HG02852 (cell line): ENCODE results near the gene ZDHHC4.

Experiments
- ATAC-seq: cut with Tn5 transposase; IDR thresholded peaks from one replicate; pipeline ENCODE4 v1.9.1; 2021; ENCODE audit warnings: mild to moderate bottlenecking, moderate library complexity; ENCODE audit not compliant: unreplicated experiment

Gene ZDHHC4

GRCh38 chr7:6604458-6604857 is 27.2 kb downstream of the ZDHHC4 start:
- no peak for ATAC-seq

GRCh38 chr7:6606866-6607583 is 29.8 kb downstream of the ZDHHC4 start:
- ATAC-seq = no peak

GRCh38 chr7:6607651-6608051 is 30.4 kb downstream of the ZDHHC4 start:
- ATAC-seq = no peak

GRCh38 chr7:6608081-6608480 is 30.8 kb downstream of the ZDHHC4 start:
- ATAC-seq = no peak

GRCh38 chr7:6608794-6609193 is 31.5 kb downstream of the ZDHHC4 start:
- ATAC-seq = no peak

- ATAC-seq = no peak
Observed at GRCh38 chr7:6612819-6613218, 35.6 kb downstream of the ZDHHC4 start.

GRCh38 chr7:6613706-6614105 is 36.5 kb downstream of the ZDHHC4 start:
- no peak for ATAC-seq

- no peak for ATAC-seq
Observed at GRCh38 chr7:6614953-6615722, 37.9 kb downstream of the ZDHHC4 start, which contains the start of gene ZNF853. TSS of gene ZNF853 (plus strand) at chr7:6615610. CDS start at chr7:6616175, 565 bp downstream.

- no peak for ATAC-seq
Observed at GRCh38 chr7:6615723-6616555, 38.7 kb downstream of the ZDHHC4 start.

GRCh38 chr7:6616854-6617643 is 39.8 kb downstream of the ZDHHC4 start:
- ATAC-seq = no peak

GRCh38 chr7:6618621-6619020 is 41.4 kb downstream of the ZDHHC4 start:
- ATAC-seq = no peak

GRCh38 chr7:6619961-6620360 is 42.7 kb downstream of the ZDHHC4 start:
- ATAC-seq = no peak

- no peak for ATAC-seq
Observed at GRCh38 chr7:6621195-6622133, 44.2 kb downstream of the ZDHHC4 start.

GRCh38 chr7:6622134-6622710 is 45.0 kb downstream of the ZDHHC4 start:
- ATAC-seq = no peak

- ATAC-seq = no peak
Observed at GRCh38 chr7:6623589-6624245, 46.5 kb downstream of the ZDHHC4 start.

- no peak for ATAC-seq
Observed at GRCh38 chr7:6624246-6624611, 47.0 kb downstream of the ZDHHC4 start.

GRCh38 chr7:6628045-6628444 is 50.8 kb downstream of the ZDHHC4 start:
- ATAC-seq = no peak

- ATAC-seq = no peak
Observed at GRCh38 chr7:6630007-6630849, 53.0 kb downstream of the ZDHHC4 start.
